K562 (cell line): ENCODE measurements around the gene PRKD2. TPM values are rescaled to one million over a fixed set of nuclear protein-coding genes. Genes with fewer than 3 reads are reported as not detected.

Experiments
- CTBP1 ChIP-seq: fragments of 450-650 bp; IDR thresholded peaks from 2 replicates; pipeline ENCODE4 v1.6.1; 2016; ENCODE audit warnings: borderline replicate concordance
- HDGF ChIP-seq: fragments of 450-650 bp; IDR thresholded peaks from 2 replicates; pipeline ENCODE4 v1.6.1; 2016
- HNRNPK ChIP-seq: fragments of 200-400 bp; formaldehyde crosslinking; IDR thresholded peaks from one replicate; pipeline ENCODE4 v1.6.1; 2018; ENCODE audit warnings: mild to moderate bottlenecking, low read depth, low read length; ENCODE audit not compliant: poor library complexity, severe bottlenecking
- KDM2B ChIP-seq: fragments of 250-450 bp; sonication (Bioruptor Pico); IDR thresholded peaks from 2 replicates; pipeline ENCODE4 v1.8.0; 2021; ENCODE audit warnings: mild to moderate bottlenecking, moderate library complexity
- MYNN ChIP-seq, 2 experiments: sonication (generic); formaldehyde crosslinking in 1 of 2; IDR thresholded peaks; 2 replicates each; pipeline versions ENCODE4 v1.5.0 to v1.6.1; 2016 to 2020; ENCODE audit warnings: antibody characterized with exemption in 1 of 2, missing genetic modification reagents in 1 of 2
- NFATC3 ChIP-seq: fragments of 450-650 bp; IDR thresholded peaks from 2 replicates; pipeline ENCODE4 v1.6.1; 2017; ENCODE audit warnings: mild to moderate bottlenecking
- PPARD ChIP-seq: fragments of 250-450 bp; sonication (Bioruptor Pico); IDR thresholded peaks from 2 replicates; pipeline ENCODE4 v1.8.0; 2022; ENCODE audit warnings: inconsistent platforms, mild to moderate bottlenecking, moderate library complexity
- SAFB ChIP-seq: fragments of 200-400 bp; formaldehyde crosslinking; IDR thresholded peaks from 2 replicates; pipeline ENCODE4 v1.6.1; 2017; ENCODE audit warnings: low read depth, low read length, borderline replicate concordance
- SOX6 ChIP-seq: fragments of 450-650 bp; IDR thresholded peaks from 2 replicates; pipeline ENCODE4 v1.6.1; 2014; ENCODE audit warnings: mild to moderate bottlenecking
- SPI1 ChIP-seq: IDR thresholded peaks from 2 replicates; pipeline ENCODE4 v1.6.1; 2011; ENCODE audit warnings: low read depth, low read length, control low read depth, borderline replicate concordance
- TGIF2 ChIP-seq: sonication (generic); formaldehyde crosslinking; IDR thresholded peaks from 2 replicates; pipeline ENCODE4 v1.8.1; 2022; ENCODE audit warnings: mild to moderate bottlenecking, missing genetic modification reagents, moderate library complexity
- ZFP1 ChIP-seq: fragments of 450-650 bp; formaldehyde crosslinking; IDR thresholded peaks from 2 replicates; pipeline ENCODE4 v1.4.0; 2020; ENCODE audit warnings: mild to moderate bottlenecking, mixed read lengths
- ZNF143 ChIP-seq: sonication (generic); formaldehyde crosslinking; IDR thresholded peaks from 2 replicates; pipeline ENCODE4 v1.9.0; 2022; ENCODE audit warnings: mild to moderate bottlenecking, missing genetic modification reagents
- ZNF668 ChIP-seq: fragments of 250-450 bp; sonication (Bioruptor Pico); IDR thresholded peaks from 2 replicates; pipeline ENCODE4 v1.8.0; 2022; ENCODE audit warnings: mild to moderate bottlenecking, inconsistent platforms
- polyA plus RNA-seq, 8 experiments: library from polyadenylated mRNA; depleted of rRNA in 4 of 8; stranded (reverse) in 5 of 8; unstranded in 3 of 8; fragments of >200 nt; fragmentation: Nextera tagmentation in 2 of 8; fragmentation: Illumina TruSeq in 1 of 8; extraction: Ambion mirVana in 2 of 8; extraction: Trizol in 1 of 8; gene quantifications; 2 replicates each; pipeline versions ENCODE4 v1.2.1 to v1.2.3, GENCODE V29; 2011 to 2014; ENCODE audit warnings: inconsistent platforms in 1 of 8, missing spikeins in 1 of 8
- total RNA-seq, 7 experiments: library from RNA; depleted of rRNA in 6 of 7; stranded (reverse); fragments of >200 nt in 6 of 7; fragmentation: Illumina TruSeq in 2 of 7; extraction: Trizol in 2 of 7; gene quantifications; 2 replicates each; pipeline versions ENCODE4 v1.2.1 to v1.2.3, GENCODE V29; 2011 to 2021; ENCODE audit warnings: low replicate concordance in 1 of 7
- TF ChIP-seq, protein P1 (sequence below): IDR thresholded peaks from 3 replicates; pipeline ENCODE4 v1.6.1; 2011; ENCODE audit warnings: borderline replicate concordance, mild to moderate bottlenecking; ENCODE audit not compliant: insufficient read length, insufficient read depth
- TF ChIP-seq, protein P2 (sequence below): fragments of 450-650 bp; formaldehyde crosslinking; IDR thresholded peaks from 2 replicates; pipeline ENCODE4 v1.4.0; 2020; ENCODE audit warnings: mild to moderate bottlenecking, mixed read lengths
- TF ChIP-seq, protein P3 (sequence below): fragments of 450-650 bp; formaldehyde crosslinking; IDR thresholded peaks from 2 replicates; pipeline ENCODE4 v1.4.0; 2022; ENCODE audit warnings: missing genetic modification characterization
- TF ChIP-seq, protein P4 (sequence below): fragments of 450-650 bp; IDR thresholded peaks from 2 replicates; pipeline ENCODE4 v1.6.1; 2016; ENCODE audit warnings: mild to moderate bottlenecking
- TF ChIP-seq, protein P5 (sequence below): fragments of 450-650 bp; IDR thresholded peaks from 2 replicates; pipeline ENCODE4 v1.6.1; 2016
- TF ChIP-seq, protein P6 (sequence below): sonication (generic); IDR thresholded peaks from 2 replicates; pipeline ENCODE4 v1.6.1; 2016

The PRKD2 gene
- total and polyA plus RNA-seq, 9 of the 15 experiments (the other 6 are each of a cell fraction or from before 2014, with no cell fraction given), result 1.8 to 60.0 (median 15.0) TPM

DNA sequence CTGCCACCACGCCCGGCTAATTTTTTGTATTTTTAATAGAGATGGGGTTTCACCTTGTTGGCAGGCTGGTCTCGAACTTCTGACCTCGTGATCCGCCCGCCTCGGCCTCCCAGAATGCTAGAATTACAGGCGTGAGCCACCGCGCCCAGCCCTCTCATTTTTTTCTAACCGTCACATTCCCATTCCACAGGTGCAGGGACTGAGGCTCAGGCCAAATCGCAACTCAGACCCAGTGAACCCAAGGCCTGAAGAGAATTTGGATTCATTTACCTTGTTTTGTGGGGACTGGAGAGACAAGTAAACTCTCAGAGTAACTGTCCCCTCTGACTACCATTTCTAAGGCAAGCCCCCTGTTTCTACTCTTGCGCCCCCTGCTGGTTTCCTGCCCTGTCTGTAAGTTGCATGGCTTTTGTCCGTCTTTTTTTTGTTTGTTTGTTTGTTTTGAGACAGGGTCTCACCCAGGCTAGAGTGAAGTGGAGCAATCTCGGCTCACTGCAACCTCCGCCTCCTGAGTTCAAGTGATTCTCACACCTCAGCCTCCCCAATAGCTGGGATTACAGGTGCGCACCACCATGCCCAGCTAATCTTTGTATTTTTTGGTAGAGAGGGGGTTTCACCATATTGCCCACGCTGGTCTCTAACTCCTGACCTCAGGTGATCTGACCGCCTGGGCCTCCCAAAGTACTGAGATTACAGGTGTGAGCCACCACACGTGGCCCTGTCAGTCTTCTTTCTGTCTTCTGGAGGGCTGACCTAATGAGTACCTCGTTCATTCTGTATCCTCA lies 31.6 kb upstream of the PRKD2 start (continued):
- TF ChIP-seq, protein P1, sequence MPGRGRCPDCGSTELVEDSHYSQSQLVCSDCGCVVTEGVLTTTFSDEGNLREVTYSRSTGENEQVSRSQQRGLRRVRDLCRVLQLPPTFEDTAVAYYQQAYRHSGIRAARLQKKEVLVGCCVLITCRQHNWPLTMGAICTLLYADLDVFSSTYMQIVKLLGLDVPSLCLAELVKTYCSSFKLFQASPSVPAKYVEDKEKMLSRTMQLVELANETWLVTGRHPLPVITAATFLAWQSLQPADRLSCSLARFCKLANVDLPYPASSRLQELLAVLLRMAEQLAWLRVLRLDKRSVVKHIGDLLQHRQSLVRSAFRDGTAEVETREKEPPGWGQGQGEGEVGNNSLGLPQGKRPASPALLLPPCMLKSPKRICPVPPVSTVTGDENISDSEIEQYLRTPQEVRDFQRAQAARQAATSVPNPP, result no peak
- TF ChIP-seq SAFB, result no peak
- no peak for TF ChIP-seq HNRNPK
- TF ChIP-seq, protein P2, sequence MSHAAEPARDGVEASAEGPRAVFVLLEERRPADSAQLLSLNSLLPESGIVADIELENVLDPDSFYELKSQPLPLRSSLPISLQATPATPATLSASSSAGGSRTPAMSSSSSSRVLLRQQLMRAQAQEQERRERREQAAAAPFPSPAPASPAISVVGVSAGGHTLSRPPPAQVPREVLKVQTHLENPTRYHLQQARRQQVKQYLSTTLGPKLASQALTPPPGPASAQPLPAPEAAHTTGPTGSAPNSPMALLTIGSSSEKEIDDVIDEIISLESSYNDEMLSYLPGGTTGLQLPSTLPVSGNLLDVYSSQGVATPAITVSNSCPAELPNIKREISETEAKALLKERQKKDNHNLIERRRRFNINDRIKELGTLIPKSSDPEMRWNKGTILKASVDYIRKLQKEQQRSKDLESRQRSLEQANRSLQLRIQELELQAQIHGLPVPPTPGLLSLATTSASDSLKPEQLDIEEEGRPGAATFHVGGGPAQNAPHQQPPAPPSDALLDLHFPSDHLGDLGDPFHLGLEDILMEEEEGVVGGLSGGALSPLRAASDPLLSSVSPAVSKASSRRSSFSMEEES (CRISPR knock-in tag), result no peak
- TF ChIP-seq, protein P3, sequence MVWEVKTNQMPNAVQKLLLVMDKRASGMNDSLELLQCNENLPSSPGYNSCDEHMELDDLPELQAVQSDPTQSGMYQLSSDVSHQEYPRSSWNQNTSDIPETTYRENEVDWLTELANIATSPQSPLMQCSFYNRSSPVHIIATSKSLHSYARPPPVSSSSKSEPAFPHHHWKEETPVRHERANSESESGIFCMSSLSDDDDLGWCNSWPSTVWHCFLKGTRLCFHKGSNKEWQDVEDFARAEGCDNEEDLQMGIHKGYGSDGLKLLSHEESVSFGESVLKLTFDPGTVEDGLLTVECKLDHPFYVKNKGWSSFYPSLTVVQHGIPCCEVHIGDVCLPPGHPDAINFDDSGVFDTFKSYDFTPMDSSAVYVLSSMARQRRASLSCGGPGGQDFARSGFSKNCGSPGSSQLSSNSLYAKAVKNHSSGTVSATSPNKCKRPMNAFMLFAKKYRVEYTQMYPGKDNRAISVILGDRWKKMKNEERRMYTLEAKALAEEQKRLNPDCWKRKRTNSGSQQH (CRISPR knock-in tag), result no peak
- TF ChIP-seq, protein P4, sequence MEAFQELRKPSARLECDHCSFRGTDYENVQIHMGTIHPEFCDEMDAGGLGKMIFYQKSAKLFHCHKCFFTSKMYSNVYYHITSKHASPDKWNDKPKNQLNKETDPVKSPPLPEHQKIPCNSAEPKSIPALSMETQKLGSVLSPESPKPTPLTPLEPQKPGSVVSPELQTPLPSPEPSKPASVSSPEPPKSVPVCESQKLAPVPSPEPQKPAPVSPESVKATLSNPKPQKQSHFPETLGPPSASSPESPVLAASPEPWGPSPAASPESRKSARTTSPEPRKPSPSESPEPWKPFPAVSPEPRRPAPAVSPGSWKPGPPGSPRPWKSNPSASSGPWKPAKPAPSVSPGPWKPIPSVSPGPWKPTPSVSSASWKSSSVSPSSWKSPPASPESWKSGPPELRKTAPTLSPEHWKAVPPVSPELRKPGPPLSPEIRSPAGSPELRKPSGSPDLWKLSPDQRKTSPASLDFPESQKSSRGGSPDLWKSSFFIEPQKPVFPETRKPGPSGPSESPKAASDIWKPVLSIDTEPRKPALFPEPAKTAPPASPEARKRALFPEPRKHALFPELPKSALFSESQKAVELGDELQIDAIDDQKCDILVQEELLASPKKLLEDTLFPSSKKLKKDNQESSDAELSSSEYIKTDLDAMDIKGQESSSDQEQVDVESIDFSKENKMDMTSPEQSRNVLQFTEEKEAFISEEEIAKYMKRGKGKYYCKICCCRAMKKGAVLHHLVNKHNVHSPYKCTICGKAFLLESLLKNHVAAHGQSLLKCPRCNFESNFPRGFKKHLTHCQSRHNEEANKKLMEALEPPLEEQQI, result no peak
- TF ChIP-seq, protein P5, sequence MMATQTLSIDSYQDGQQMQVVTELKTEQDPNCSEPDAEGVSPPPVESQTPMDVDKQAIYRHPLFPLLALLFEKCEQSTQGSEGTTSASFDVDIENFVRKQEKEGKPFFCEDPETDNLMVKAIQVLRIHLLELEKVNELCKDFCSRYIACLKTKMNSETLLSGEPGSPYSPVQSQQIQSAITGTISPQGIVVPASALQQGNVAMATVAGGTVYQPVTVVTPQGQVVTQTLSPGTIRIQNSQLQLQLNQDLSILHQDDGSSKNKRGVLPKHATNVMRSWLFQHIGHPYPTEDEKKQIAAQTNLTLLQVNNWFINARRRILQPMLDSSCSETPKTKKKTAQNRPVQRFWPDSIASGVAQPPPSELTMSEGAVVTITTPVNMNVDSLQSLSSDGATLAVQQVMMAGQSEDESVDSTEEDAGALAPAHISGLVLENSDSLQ, result no peak
- TF ChIP-seq HDGF, result no peak
- TF ChIP-seq SOX6, result no peak
- TF ChIP-seq ZFP1 (CRISPR knock-in tag), result no peak
- no peak for TF ChIP-seq KDM2B (CRISPR knock-in tag)
- TF ChIP-seq ZNF668 (CRISPR knock-in tag), result no peak
- no peak for TF ChIP-seq NFATC3
- no peak for TF ChIP-seq PPARD (CRISPR knock-in tag)
- no peak for TF ChIP-seq TGIF2 (CRISPR knock-in tag)
- no peak for TF ChIP-seq SPI1
- TF ChIP-seq MYNN (IDR thresholded peaks at IDR 0.05), result no peak
- no peak for TF ChIP-seq MYNN (CRISPR knock-in tag; IDR thresholded peaks at IDR 0.05)
- TF ChIP-seq CTBP1, result no peak
- TF ChIP-seq, protein P6, sequence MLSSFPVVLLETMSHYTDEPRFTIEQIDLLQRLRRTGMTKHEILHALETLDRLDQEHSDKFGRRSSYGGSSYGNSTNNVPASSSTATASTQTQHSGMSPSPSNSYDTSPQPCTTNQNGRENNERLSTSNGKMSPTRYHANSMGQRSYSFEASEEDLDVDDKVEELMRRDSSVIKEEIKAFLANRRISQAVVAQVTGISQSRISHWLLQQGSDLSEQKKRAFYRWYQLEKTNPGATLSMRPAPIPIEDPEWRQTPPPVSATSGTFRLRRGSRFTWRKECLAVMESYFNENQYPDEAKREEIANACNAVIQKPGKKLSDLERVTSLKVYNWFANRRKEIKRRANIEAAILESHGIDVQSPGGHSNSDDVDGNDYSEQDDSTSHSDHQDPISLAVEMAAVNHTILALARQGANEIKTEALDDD, result no peak
- 0 out of 2 replicates have a peak, but pooled peaks have one; percentile 15 for TF ChIP-seq ZNF143 (CRISPR knock-in tag)
